CD4-positive, alpha-beta T cell (primary cell): ENCODE measurements around the gene EMSY. TPM values are rescaled to one million over a fixed set of nuclear protein-coding genes. Genes with fewer than 3 reads are reported as not detected.
"Not testable (repeated sequence)": the region's sequence is repeated elsewhere in the genome, so short reads cannot be mapped to it uniquely, and the experiment has no call there.

Experiments
- ATAC-seq: fragments of 200-7000 bp; cut with Tn5 transposase; one replicate; pipeline ENCODE4 v1.10.0; 2022; ENCODE audit warnings: mild to moderate bottlenecking; ENCODE audit not compliant: poor library complexity
- CTCF ChIA-PET: fragments of 350-600 bp; sonication (Branson Sonifier 250); formaldehyde crosslinking; loops from one replicate; lab custom pipeline; 2021; ENCODE audit warnings: antibody characterized with exemption, inconsistent platforms; lab: Charles Lee
- POLR2A ChIA-PET: fragments of 350-600 bp; sonication (Branson Sonifier 250); formaldehyde crosslinking; loops from one replicate; lab custom pipeline; 2021; ENCODE audit warnings: antibody characterized with exemption, inconsistent platforms; lab: Charles Lee
- DNase-seq, 14 experiments: peaks; one replicate each; pipeline ENCODE4 v3.0.0-alpha.2; 2013 to 2020; ENCODE audit warnings: mixed read lengths in 2 of 14
- H3K27ac ChIP-seq, 2 donors: one replicate each; pipeline versions ENCODE4 v1.5.1 to v1.7.0; 2013; ENCODE audit warnings: low read length in 2 of 2, low read depth in 1 of 2, mild to moderate bottlenecking in 1 of 2
- H3K27me3 ChIP-seq, 2 experiments: 1 replicate in 1 of 2; 2 replicates in 1 of 2; pipeline versions ENCODE4 v1.6.1 to v1.7.0; 2013; ENCODE audit warnings: low read length in 2 of 2, control low read depth in 1 of 2, mild to moderate bottlenecking in 1 of 2, moderate library complexity in 1 of 2; ENCODE audit not compliant: insufficient read depth in 2 of 2, control insufficient read depth in 1 of 2
- H3K36me3 ChIP-seq: one replicate; pipeline ENCODE4 v1.6.1; 2013; ENCODE audit warnings: low read length, control low read depth; ENCODE audit not compliant: insufficient read depth
- H3K4me1 ChIP-seq: one replicate; pipeline ENCODE4 v1.6.1; 2013; ENCODE audit warnings: low read length, control low read depth; ENCODE audit not compliant: insufficient read depth
- H3K4me3 ChIP-seq: one replicate; pipeline ENCODE4 v1.5.1; 2013; ENCODE audit warnings: mild to moderate bottlenecking, low read length, moderate library complexity
- H3K9me3 ChIP-seq, 2 experiments: 1 replicate in 1 of 2; 2 replicates in 1 of 2; pipeline versions ENCODE4 v1.6.1 to v1.7.0; 2013; ENCODE audit warnings: low read length in 2 of 2, mild to moderate bottlenecking in 2 of 2, control low read depth in 1 of 2, moderate library complexity in 1 of 2; ENCODE audit not compliant: control insufficient read depth in 1 of 2, insufficient read depth in 1 of 2
- H3K27ac Mint-ChIP-seq: one replicate; pipeline ENCODE4 v1.8.0; 2020; ENCODE audit warnings: mixed read lengths
- H3K27me3 Mint-ChIP-seq: one replicate; pipeline ENCODE4 v1.8.0; 2021; ENCODE audit warnings: mixed read lengths
- H3K36me3 Mint-ChIP-seq: one replicate; pipeline ENCODE4 v1.8.0; 2021; ENCODE audit warnings: low read depth, mixed read lengths
- H3K4me1 Mint-ChIP-seq: one replicate; pipeline ENCODE4 v1.8.0; 2021; ENCODE audit warnings: low read depth, mixed read lengths
- H3K4me3 Mint-ChIP-seq: one replicate; pipeline ENCODE4 v1.8.0; 2020; ENCODE audit warnings: mild to moderate bottlenecking, mixed read lengths
- H3K9me3 Mint-ChIP-seq: one replicate; pipeline ENCODE4 v1.8.0; 2020; ENCODE audit warnings: mixed read lengths
- CTCF ChIP-seq: fragments of 200-600 bp; IDR thresholded peaks from one replicate; pipeline ENCODE4 v1.8.0; 2022; ENCODE audit warnings: antibody characterized with exemption, mild to moderate bottlenecking
- intact Hi-C, 2 experiments: fragments of 100-400 bp; cut with DNase I in 1 of 2; cut with micrococcal nuclease in 1 of 2; formaldehyde crosslinking; loops; one replicate each; pipeline versions ENCODE4 v1.15.1 to v1.9.0; 2023 to 2025; cut with DNase I, micrococcal nuclease
- total RNA-seq, 174 experiments: library from RNA in 2 of 174; stranded (reverse) in 2 of 174; gene quantifications; one replicate each; pipeline ENCODE4 v1.2.3 and lab custom pipeline; 2021 to 2026

Gene EMSY
- total RNA-seq, 2 experiments from 2014 or later, result 20.9 to 21.8 TPM

GRCh38 chr11:76592961-76593360, 148.1 kb downstream of the EMSY start:
- DNase-seq, result no peak

GRCh38 chr11:76595091-76595490, 150.3 kb downstream of the EMSY start:
- H3K4me1 Mint-ChIP-seq, POLR2A ChIA-PET, CTCF ChIA-PET: not testable (repeated sequence)

More at GRCh38 chr11:76592961-76593360, 148.1 kb downstream of the EMSY start:
- Mint-ChIP-seq H3K36me3 (no peaks in the 10 kb centered on the region), H3K27me3 (no peaks in the 10 kb centered on the region), H3K27ac (no peak overlapping the region), H3K9me3 (no peaks in the 10 kb centered on the region), H3K4me1 (peaks cover 8% of the 10 kb centered on the region), H3K4me3 (no peak overlapping the region)
- Histone ChIP-seq H3K27ac (no peak overlapping the region), H3K9me3 (peaks cover 0 to 3% of the 10 kb centered on the region in 2 experiments), H3K27me3 (no peaks in the 10 kb centered on the region), H3K36me3 (no peaks in the 10 kb centered on the region), H3K4me1 (peaks cover 19% of the 10 kb centered on the region), H3K4me3 (no peak overlapping the region)
- no peak for ATAC-seq
- intact Hi-C loops, result no loop called here
- ChIA-PET CTCF (no interaction called here), POLR2A (no interaction called here)
- no peak for TF ChIP-seq CTCF

GRCh38 chr11:76596652-76597051, 151.8 kb downstream of the EMSY start:
- Histone ChIP-seq H3K9me3 (no peaks in the 10 kb centered on the region), H3K27me3 (no peaks in the 10 kb centered on the region), H3K4me3 (no peak overlapping the region), H3K36me3 (no peaks in the 10 kb centered on the region), H3K4me1 (no peaks in the 10 kb centered on the region), H3K27ac (no peak overlapping the region)
- DNase-seq (no peak), ATAC-seq (no peak)
- Mint-ChIP-seq H3K4me1 (peaks cover 5% of the 10 kb centered on the region), H3K36me3 (no peaks in the 10 kb centered on the region), H3K4me3 (no peak overlapping the region), H3K9me3 (no peaks in the 10 kb centered on the region), H3K27ac (no peak overlapping the region), H3K27me3 (no peaks in the 10 kb centered on the region)
- POLR2A ChIA-PET, result no interaction called here
- CTCF ChIA-PET, result no interaction called here
- intact Hi-C loops, result no loop called here
- TF ChIP-seq CTCF, result no peak

More at GRCh38 chr11:76595091-76595490, 150.3 kb downstream of the EMSY start:
- H3K36me3 Mint-ChIP-seq, H3K9me3 ChIP-seq, H3K36me3 ChIP-seq, H3K4me3 Mint-ChIP-seq, DNase-seq, H3K4me3 ChIP-seq, H3K27ac Mint-ChIP-seq, H3K27ac ChIP-seq, H3K27me3 Mint-ChIP-seq, intact Hi-C loops, ATAC-seq, H3K27me3 ChIP-seq, H3K9me3 Mint-ChIP-seq, H3K4me1 ChIP-seq: not testable (repeated sequence)
